Measurements from ENCODE around the gene GUCY1B1. TPM values are rescaled to one million over a fixed set of nuclear protein-coding genes. Genes with fewer than 3 reads are reported as not detected.

GUCY1B1 gene
- total RNA-seq = 10 to 100 TPM; 20.8 to 23.2 TPM
- polyA plus RNA-seq (ENCODE audit: insufficient read length in 6 of 6) = 10 to 100 TPM; 44.4 to 55.6 (median 49.4) TPM
- long read RNA-seq, donor 1, transcript GUCY1B1-201 (14 exons, 3,124 nt) = major isoform, 8 of 25 reads
- long read RNA-seq, donor 1, partial matches to known transcripts = 16 of 25 reads
- long read RNA-seq, donor 1, other reads (novel, unspliced or antisense) = 0 of 25 reads
- long read RNA-seq, donor 2, partial matches to known transcripts = 33 of 33 reads
- long read RNA-seq, donor 2, other reads (novel, unspliced or antisense) = 0 of 33 reads
- long read RNA-seq, donor 3, partial matches to known transcripts = 42 of 44 reads
- long read RNA-seq, donor 3, other reads (novel, unspliced or antisense) = 0 of 44 reads
- long read RNA-seq, donor 4, partial matches to known transcripts = 5 of 7 reads
- long read RNA-seq, donor 4, other reads (novel, unspliced or antisense) = 1 of 7 reads
- long read RNA-seq, donor 5, transcript GUCY1B1-201 (14 exons, 3,124 nt) = major isoform, 5 of 14 reads
- long read RNA-seq, donor 5, partial matches to known transcripts = 9 of 14 reads
- long read RNA-seq, donor 5, other reads (novel, unspliced or antisense) = 0 of 14 reads
- long read RNA-seq, donor 6, transcript GUCY1B1-201 (14 exons, 3,124 nt) = major isoform, 9 of 16 reads
- long read RNA-seq, donor 6, partial matches to known transcripts = 7 of 16 reads
- long read RNA-seq, donor 6, other reads (novel, unspliced or antisense) = 0 of 16 reads
- long read RNA-seq, donor 7, transcript GUCY1B1-201 (14 exons, 3,124 nt) = major isoform, 5 of 5 reads
- long read RNA-seq, donor 7, partial matches to known transcripts = 0 of 5 reads
- long read RNA-seq, donor 7, other reads (novel, unspliced or antisense) = 0 of 5 reads
- long read RNA-seq, donor 8, transcript GUCY1B1-201 (14 exons, 3,124 nt) = major isoform, 11 of 17 reads
- long read RNA-seq, donor 8, partial matches to known transcripts = 5 of 17 reads
- long read RNA-seq, donor 8, other reads (novel, unspliced or antisense) = 0 of 17 reads
- long read RNA-seq, donor 9 = 0 reads
- long read RNA-seq, donor 10, partial matches to known transcripts = 1 of 2 reads
- long read RNA-seq, donor 10, other reads (novel, unspliced or antisense) = 0 of 2 reads
- long read RNA-seq, donor 11, transcript GUCY1B1-201 (14 exons, 3,124 nt) = major isoform, 7 of 88 reads
- long read RNA-seq, donor 11, partial matches to known transcripts = 79 of 88 reads
- long read RNA-seq, donor 11, other reads (novel, unspliced or antisense) = 0 of 88 reads
- long read RNA-seq, donor 12, transcript GUCY1B1-201 (14 exons, 3,124 nt) = major isoform, 5 of 38 reads
- long read RNA-seq, donor 12, partial matches to known transcripts = 33 of 38 reads
- long read RNA-seq, donor 12, other reads (novel, unspliced or antisense) = 0 of 38 reads

DNA sequence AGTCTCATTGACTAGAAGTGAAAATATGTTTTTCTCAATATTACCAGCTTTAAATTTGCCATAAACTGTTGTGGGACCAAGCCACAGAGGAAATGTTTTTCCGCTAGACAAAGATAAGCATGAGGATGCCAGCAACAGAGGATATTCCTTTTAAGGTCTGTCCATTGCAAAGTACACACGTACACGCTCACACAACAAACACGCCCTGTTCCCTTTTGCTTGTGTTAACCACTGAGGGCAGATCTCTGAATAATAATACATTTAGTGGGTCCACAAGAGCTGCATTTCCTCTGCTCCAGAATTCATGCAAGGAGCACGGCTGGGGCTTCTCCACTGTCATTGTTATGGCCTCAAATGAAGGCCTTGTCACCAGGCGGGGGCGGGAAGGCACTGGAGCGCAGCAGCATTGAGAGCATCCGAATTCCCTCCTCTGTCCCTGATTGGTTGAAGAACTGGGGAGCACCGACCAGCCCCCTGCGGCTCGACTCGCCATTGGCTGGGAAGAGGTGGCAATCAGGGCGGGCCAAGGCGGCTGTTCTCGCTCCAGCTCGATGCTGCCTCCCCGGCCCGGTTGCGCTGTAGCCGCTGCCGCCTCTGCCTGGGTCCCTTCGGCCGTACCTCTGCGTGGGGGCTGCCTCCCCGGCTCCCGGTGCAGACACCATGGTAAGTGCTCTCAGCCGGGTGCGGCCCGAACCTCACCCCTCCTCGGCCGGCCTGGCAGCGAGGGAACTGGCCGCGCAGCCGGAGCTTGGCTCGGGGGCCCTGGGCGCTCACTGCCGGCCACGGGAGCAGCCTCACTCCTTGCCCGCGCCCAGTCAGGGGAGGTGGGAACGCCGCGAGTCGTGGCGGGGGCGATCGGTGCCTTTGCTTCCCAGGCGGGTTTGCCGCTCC lies at the start of gene GUCY1B1:
Gene GUCY1B1 (plus strand): TSS at position 541 of the 891 bp plus-strand sequence. CDS start 120 bp downstream, at position 661.
- ATAC-seq (peak; percentile 99), DNase-seq (peak; percentile 86 to 95 (median 94))
- TF ChIP-seq, protein P1, sequence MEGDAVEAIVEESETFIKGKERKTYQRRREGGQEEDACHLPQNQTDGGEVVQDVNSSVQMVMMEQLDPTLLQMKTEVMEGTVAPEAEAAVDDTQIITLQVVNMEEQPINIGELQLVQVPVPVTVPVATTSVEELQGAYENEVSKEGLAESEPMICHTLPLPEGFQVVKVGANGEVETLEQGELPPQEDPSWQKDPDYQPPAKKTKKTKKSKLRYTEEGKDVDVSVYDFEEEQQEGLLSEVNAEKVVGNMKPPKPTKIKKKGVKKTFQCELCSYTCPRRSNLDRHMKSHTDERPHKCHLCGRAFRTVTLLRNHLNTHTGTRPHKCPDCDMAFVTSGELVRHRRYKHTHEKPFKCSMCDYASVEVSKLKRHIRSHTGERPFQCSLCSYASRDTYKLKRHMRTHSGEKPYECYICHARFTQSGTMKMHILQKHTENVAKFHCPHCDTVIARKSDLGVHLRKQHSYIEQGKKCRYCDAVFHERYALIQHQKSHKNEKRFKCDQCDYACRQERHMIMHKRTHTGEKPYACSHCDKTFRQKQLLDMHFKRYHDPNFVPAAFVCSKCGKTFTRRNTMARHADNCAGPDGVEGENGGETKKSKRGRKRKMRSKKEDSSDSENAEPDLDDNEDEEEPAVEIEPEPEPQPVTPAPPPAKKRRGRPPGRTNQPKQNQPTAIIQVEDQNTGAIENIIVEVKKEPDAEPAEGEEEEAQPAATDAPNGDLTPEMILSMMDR (IDR thresholded peaks at IDR 0.05) = peak; percentile 34 to 38
- peaks cover 0 to 24% of the 10 kb centered on the region in 2 donors for H3K27me3 ChIP-seq
- peak within 1 kb of the TSS; percentile 81 to 94 for H3K27ac ChIP-seq
- no peaks in the 10 kb centered on the region for H3K9me3 ChIP-seq
- peak within 1 kb of the TSS; percentile 70 to 81 for H3K4me3 ChIP-seq
- intact Hi-C loops (cut with DNase I) = no loop called here
- peaks cover 4 to 9% of the 10 kb centered on the region in 2 donors for H3K4me1 ChIP-seq
- H3K36me3 ChIP-seq = no peaks in the 10 kb centered on the region

DNA sequence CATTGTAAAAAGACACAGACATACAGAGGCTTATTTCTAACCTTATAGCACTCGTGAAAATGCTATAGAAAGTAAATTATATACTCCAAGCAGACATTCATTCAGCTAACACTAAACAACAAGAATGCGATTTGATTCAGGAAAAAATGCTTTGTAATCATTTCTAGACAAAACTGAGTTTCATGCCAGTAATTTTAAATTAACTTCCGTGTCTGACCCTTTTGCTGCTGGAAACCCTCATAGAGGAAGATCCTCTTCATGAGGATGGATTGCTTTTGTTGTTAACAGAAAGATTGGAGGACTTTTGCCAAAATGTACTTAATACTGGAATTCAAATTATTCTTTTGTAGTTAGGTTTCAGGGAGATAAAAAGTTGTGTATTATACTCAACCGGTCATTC lies 48.9 kb upstream of the GUCY1B1 start:
- ATAC-seq (no peak), DNase-seq (no peak)
- no peaks in the 10 kb centered on the region for H3K27me3 ChIP-seq
- no peak overlapping the region for H3K4me3 ChIP-seq
- H3K36me3 ChIP-seq = peaks cover 0 to 13% of the 10 kb centered on the region in 2 donors
- no peak overlapping the region for H3K27ac ChIP-seq
- peaks cover 0 to 6% of the 10 kb centered on the region in 2 donors for H3K4me1 ChIP-seq
- H3K9me3 ChIP-seq = no peaks in the 10 kb centered on the region
- intact Hi-C loops (cut with DNase I) = no loop called here
- TF ChIP-seq, protein P1 (IDR thresholded peaks at IDR 0.05) = no peak

GRCh38 chr4:155711556-155711955 lies 47.3 kb upstream of the GUCY1B1 start:
- Histone ChIP-seq H3K27ac (no peak overlapping the region), H3K27me3 (no peaks in the 10 kb centered on the region), H3K9me3 (no peaks in the 10 kb centered on the region), H3K4me3 (no peak overlapping the region), H3K36me3 (peaks cover 0 to 17% of the 10 kb centered on the region in 2 donors), H3K4me1 (no peaks in the 10 kb centered on the region)
- intact Hi-C loops (cut with DNase I) = no loop called here
- ATAC-seq (no peak), DNase-seq (no peak)
- TF ChIP-seq, protein P1 (IDR thresholded peaks at IDR 0.05) = no peak

DNA sequence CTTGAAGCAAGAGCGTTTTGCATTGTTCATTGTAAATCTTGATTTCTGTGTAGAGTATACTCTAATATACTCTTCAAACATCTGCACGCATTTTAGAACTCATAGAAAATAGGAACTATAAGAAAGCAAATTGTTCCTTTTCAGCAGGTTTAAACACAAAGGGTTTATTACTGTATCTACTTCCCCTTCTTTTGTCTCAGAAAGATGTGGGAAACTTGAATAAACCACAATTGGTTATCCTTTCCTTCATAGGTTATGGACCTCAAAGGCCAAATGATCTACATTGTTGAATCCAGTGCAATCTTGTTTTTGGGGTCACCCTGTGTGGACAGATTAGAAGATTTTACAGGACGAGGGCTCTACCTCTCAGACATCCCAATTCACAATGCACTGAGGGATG lies 46.0 kb upstream of the GUCY1B1 start:
- intact Hi-C loops (cut with DNase I) = no loop called here
- Histone ChIP-seq H3K9me3 (no peaks in the 10 kb centered on the region), H3K4me1 (no peaks in the 10 kb centered on the region), H3K4me3 (no peak overlapping the region), H3K27me3 (no peaks in the 10 kb centered on the region), H3K27ac (no peak overlapping the region), H3K36me3 (peaks cover 0 to 21% of the 10 kb centered on the region in 2 donors)
- DNase-seq (no peak), ATAC-seq (no peak)
- TF ChIP-seq, protein P1 (IDR thresholded peaks at IDR 0.05) = no peak

All from left lung (tissue), 14 donors.